Psoas muscle (tissue), 8 donors: Measurements from ENCODE around the gene DENND1A. TPM values are rescaled to one million over a fixed set of nuclear protein-coding genes. Genes with fewer than 3 reads are reported as not detected.

Experiments used
- ATAC-seq, 4 donors: fragments of 200-7000 bp; cut with Tn5 transposase; one replicate each; pipeline ENCODE4 v1.9.1; 2020; ENCODE audit warnings: moderate library complexity in 3 of 4, mild to moderate bottlenecking in 2 of 4
- DNase-seq, 2 donors: peaks; one replicate each; pipeline ENCODE4 v3.0.0-alpha.2; 2020
- H3K27ac ChIP-seq: fragments of 200-600 bp; one replicate; pipeline ENCODE4 v1.8.0; 2022
- H3K27me3 ChIP-seq, 3 donors: fragments of 200-600 bp in 1 of 3; one replicate each; pipeline versions ENCODE4 v1.6.1 to v1.8.0; 2013 to 2022; ENCODE audit warnings: low read length in 2 of 3, mild to moderate bottlenecking in 2 of 3, moderate library complexity in 1 of 3; ENCODE audit not compliant: insufficient read depth in 3 of 3
- H3K36me3 ChIP-seq, 2 donors: fragments of 200-600 bp in 1 of 2; one replicate each; pipeline versions ENCODE4 v1.6.1 to v1.8.0; 2013 to 2022; ENCODE audit warnings: low read depth in 1 of 2, mild to moderate bottlenecking in 1 of 2, moderate library complexity in 1 of 2; ENCODE audit not compliant: insufficient read depth in 1 of 2
- H3K4me1 ChIP-seq: fragments of 200-600 bp; one replicate; pipeline ENCODE4 v1.8.0; 2022
- H3K4me3 ChIP-seq: fragments of 200-600 bp; one replicate; pipeline ENCODE4 v1.8.0; 2022; ENCODE audit warnings: mild to moderate bottlenecking
- H3K9me3 ChIP-seq: fragments of 200-600 bp; one replicate; pipeline ENCODE4 v1.8.0; 2022
- CTCF ChIP-seq: fragments of 200-600 bp; IDR thresholded peaks from one replicate; pipeline ENCODE4 v1.8.0; 2022; ENCODE audit warnings: antibody characterized with exemption
- WGBS, 3 donors: extraction: QIAGEN DNeasy Blood & Tissue Kit; methylation state at CpG; one replicate each; pipeline versions ENCODE4 v1.1.6 to v1.1.7; 2013; 5-methylcytosine and 5-hydroxymethylcytosine counted together
- intact Hi-C, 2 donors: fragments of 100-400 bp; cut with DNase I; formaldehyde crosslinking; loops; one replicate each; pipeline versions ENCODE4 v1.11.0 to v1.14.2; 2022
- polyA plus RNA-seq, 3 donors: library from polyadenylated mRNA; stranded (reverse); fragments of 200-250 nt; gene quantifications; one replicate each; pipeline ENCODE4 v1.2.3, GENCODE V29; 2013
- total RNA-seq, 4 donors: library from RNA; stranded (reverse); fragmentation: NEBNext Ultra II Directional in 2 of 4; extraction: Animal tissue kit (Norgen Biotek cat#: 25700) in 2 of 4; gene quantifications; one replicate each; pipeline versions ENCODE4 v1.2.1 to v1.2.4, GENCODE V29; 2021 to 2023
- donor health status: healthy with polysubstance abuse.
- donor health status: DM: no; HTN: no; CAD: no; lungs with moderate emphysema.
- donor health status: Bipolar disorder and iron deficiency.
- donor health status: healthy.
- donor health status: DM: yes; HTN: yes; CAD: no.
- donor health status: DM: no; HTN: no; CAD: no.
- donor health status: DM: no; HTN: no; CAD: no.
- donor health status: DM: yes; HTN: yes; CAD: no.

DENND1A gene
- total and polyA plus RNA-seq, 7 donors = 6.1 to 17.3 (median 13.9) TPM

DNA sequence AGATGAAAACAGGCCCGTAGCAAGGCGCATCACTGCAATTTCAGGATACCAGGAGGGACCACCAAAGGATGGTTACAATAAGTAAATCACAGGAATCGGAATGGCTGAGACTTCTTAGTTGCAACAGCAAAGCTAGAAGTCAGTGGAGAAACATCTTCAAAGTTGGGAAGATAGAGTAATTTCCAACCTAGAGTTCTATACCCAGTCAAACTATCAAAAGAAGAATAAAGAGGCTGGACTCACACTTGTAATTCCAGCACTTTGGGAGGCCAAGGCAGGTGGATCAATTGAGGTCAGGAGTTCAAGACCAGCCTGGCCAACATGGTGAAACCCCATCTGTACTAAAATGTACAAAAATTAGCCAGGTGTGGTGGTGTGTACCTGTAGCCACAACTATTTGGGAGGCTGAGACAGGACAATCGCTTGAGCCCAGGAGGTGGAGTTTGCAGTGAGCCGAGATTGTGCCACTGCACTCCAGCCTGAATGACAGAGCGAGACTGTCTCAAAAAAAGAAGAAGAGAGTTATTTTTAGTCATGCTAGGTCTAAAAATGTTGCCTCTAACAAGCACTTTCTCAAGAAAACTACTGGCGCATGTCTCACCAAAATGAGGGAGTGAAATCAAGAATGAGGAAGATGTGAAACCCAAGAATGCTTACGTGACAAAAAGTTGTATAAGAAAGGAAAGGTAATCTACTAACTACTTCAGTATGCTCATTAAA lies 267.7 kb downstream of the DENND1A start:
- ATAC-seq (no peak), DNase-seq (no peak)
- TF ChIP-seq CTCF = no peak
- no peaks in the 10 kb centered on the region for H3K27me3 ChIP-seq
- WGBS, 3 donors = 96 to 97% (median 96%) methylated on average over 8 of the region's 8 CpGs
- H3K9me3 ChIP-seq = peaks cover 14% of the 10 kb centered on the region
- no peak overlapping the region for H3K4me3 ChIP-seq
- intact Hi-C loops = no loop called here
- no peak overlapping the region for H3K27ac ChIP-seq
- H3K36me3 ChIP-seq = no peaks in the 10 kb centered on the region
- H3K4me1 ChIP-seq = peaks cover 5% of the 10 kb centered on the region

GRCh38 chr9:123660691-123661466 lies 269.0 kb downstream of the DENND1A start:
- Histone ChIP-seq H3K36me3 (no peaks in the 10 kb centered on the region), H3K4me1 (peaks cover 5% of the 10 kb centered on the region), H3K27ac (no peak overlapping the region), H3K4me3 (no peak overlapping the region), H3K9me3 (peaks cover 14% of the 10 kb centered on the region), H3K27me3 (no peaks in the 10 kb centered on the region)
- ATAC-seq = no peak
- 51 to 70% (median 57%) methylated on average over 9 of the region's 9 CpGs for WGBS, 3 donors
- DNase-seq = no peak
- intact Hi-C loops = no loop called here
- TF ChIP-seq CTCF = no peak

GRCh38 chr9:123659358-123659757 lies 270.6 kb downstream of the DENND1A start:
- Histone ChIP-seq H3K36me3 (no peaks in the 10 kb centered on the region), H3K9me3 (peaks cover 6% of the 10 kb centered on the region), H3K4me1 (peaks cover 5% of the 10 kb centered on the region), H3K4me3 (no peak overlapping the region), H3K27ac (no peak overlapping the region), H3K27me3 (no peaks in the 10 kb centered on the region)
- DNase-seq (no peak), ATAC-seq (no peak)
- WGBS, 3 donors = 49 to 92% (median 89%) methylated on average over 1 of the region's 1 CpG
- no peak for TF ChIP-seq CTCF
- intact Hi-C loops = no loop called here

DNA sequence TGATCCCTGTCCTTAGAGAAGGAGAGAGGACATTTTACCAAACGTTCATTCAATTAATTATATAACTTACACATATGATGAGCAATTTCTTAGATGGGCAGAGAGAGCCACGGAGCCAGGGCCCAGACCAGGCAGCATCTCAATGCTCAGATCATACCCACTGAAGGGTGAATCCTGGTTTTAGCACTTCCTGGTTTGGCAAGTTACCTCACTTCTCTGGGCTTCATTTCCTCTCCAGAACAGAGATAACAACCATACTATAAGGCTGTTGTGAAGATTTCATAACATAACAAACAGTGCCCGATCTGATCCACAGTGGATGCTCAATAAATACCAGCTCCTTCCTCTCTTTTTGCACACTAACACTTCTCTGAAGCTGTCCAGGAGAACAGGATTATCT lies 271.1 kb downstream of the DENND1A start:
- intact Hi-C loops = no loop called here
- peaks cover 5% of the 10 kb centered on the region for H3K4me1 ChIP-seq
- no peaks in the 10 kb centered on the region for H3K27me3 ChIP-seq
- TF ChIP-seq CTCF = no peak
- H3K9me3 ChIP-seq = peaks cover 6% of the 10 kb centered on the region
- 79 to 87% (median 85%) methylated on average over 3 of the region's 3 CpGs for WGBS, 3 donors
- no peak overlapping the region for H3K4me3 ChIP-seq
- H3K36me3 ChIP-seq = no peaks in the 10 kb centered on the region
- ATAC-seq (no peak), DNase-seq (no peak)
- H3K27ac ChIP-seq = no peak overlapping the region
